Measurements from ENCODE around the gene POLR1E.
"Not testable (repeated sequence)": the region's sequence is repeated elsewhere in the genome, so short reads cannot be mapped to it uniquely, and the experiment has no call there.

Gene POLR1E

GRCh38 chr9:37508135-37508833 is 22.5 kb downstream of the POLR1E start:
- H3K4me3 ChIP-seq (ENCODE audit: low read length), result no peak overlapping the region
- H3K9me3 ChIP-seq (ENCODE audit: insufficient read depth, low read depth, low read length), result no peaks in the 10 kb centered on the region
- H3K27me3 ChIP-seq (ENCODE audit: insufficient read depth, low read length), result no peaks in the 10 kb centered on the region
- H3K36me3 ChIP-seq (ENCODE audit: insufficient read depth, low read depth, low read length), result peaks cover 48% of the 10 kb centered on the region
- H3K27ac ChIP-seq (ENCODE audit: low read length), result no peak overlapping the region
- H3K9ac ChIP-seq (ENCODE audit: low read depth, low read length), result no peak overlapping the region
- no peaks in the 10 kb centered on the region for H3K4me1 ChIP-seq (ENCODE audit: insufficient read depth, low read length)

- Histone ChIP-seq H3K36me3 (ENCODE audit: insufficient read depth, low read depth, low read length) (peaks cover 43% of the 10 kb centered on the region), H3K9ac (ENCODE audit: low read depth, low read length) (no peak overlapping the region), H3K4me1 (ENCODE audit: insufficient read depth, low read length) (no peaks in the 10 kb centered on the region), H3K4me3 (ENCODE audit: low read length) (no peak overlapping the region), H3K27ac (ENCODE audit: low read length) (no peak overlapping the region), H3K27me3 (ENCODE audit: insufficient read depth, low read length) (no peaks in the 10 kb centered on the region), H3K9me3 (ENCODE audit: insufficient read depth, low read depth, low read length) (no peaks in the 10 kb centered on the region)
Observed at GRCh38 chr9:37508834-37509206, 23.1 kb downstream of the POLR1E start.

DNA sequence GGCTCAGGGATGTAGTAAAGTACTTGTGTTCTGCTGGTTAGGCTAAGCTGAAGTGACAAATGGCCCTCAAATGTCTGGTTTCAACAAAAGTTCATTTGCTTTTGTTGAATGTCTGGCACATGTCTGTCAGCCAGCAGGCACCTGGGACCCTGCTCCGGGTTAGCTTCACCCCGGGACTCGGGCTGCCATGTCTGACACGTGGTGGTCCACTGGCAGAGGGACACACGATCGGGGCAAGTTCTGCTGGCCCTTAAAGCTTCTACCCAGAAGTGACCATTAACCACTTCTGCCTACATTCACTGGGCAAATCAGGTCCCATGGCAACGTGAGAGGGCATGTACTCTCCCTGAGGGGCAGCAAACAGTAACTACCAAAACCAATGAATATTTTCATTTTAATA is 23.8 kb downstream of the POLR1E start:
- no peaks in the 10 kb centered on the region for H3K4me1 ChIP-seq (ENCODE audit: insufficient read depth, low read length)
- no peak overlapping the region for H3K4me3 ChIP-seq (ENCODE audit: low read length)
- no peak overlapping the region for H3K9ac ChIP-seq (ENCODE audit: low read depth, low read length)
- H3K9me3 ChIP-seq (ENCODE audit: insufficient read depth, low read depth, low read length), result no peaks in the 10 kb centered on the region
- peaks cover 37% of the 10 kb centered on the region for H3K36me3 ChIP-seq (ENCODE audit: insufficient read depth, low read depth, low read length)
- H3K27ac ChIP-seq (ENCODE audit: low read length), result no peak overlapping the region
- H3K27me3 ChIP-seq (ENCODE audit: insufficient read depth, low read length), result no peaks in the 10 kb centered on the region

DNA sequence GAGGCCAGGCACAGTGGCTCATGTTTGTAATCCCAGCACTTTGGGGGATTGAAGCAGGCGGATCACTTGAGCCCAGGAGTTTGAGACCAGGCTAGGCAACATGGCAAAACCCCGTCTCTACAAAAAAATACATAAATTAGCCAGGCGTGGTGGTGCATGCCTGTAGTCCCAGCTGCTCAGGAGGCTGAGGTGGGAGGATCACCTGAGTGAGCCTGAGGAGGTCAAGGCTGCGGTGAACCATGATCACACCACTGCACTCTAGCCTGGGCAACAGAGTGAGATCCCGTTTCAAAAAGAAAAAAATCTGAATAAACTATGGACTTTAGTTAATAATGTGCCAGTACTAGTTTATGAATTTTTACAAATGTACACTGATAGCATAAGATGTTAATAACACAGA is 24.3 kb downstream of the POLR1E start:
- H3K27ac ChIP-seq (ENCODE audit: low read length); H3K9ac ChIP-seq (ENCODE audit: low read depth, low read length); H3K27me3 ChIP-seq (ENCODE audit: insufficient read depth, low read length); H3K4me1 ChIP-seq (ENCODE audit: insufficient read depth, low read length); H3K4me3 ChIP-seq (ENCODE audit: low read length); H3K9me3 ChIP-seq (ENCODE audit: insufficient read depth, low read depth, low read length): not testable (repeated sequence)
- H3K36me3 ChIP-seq (ENCODE audit: insufficient read depth, low read depth, low read length), result peaks cover 32% of the 10 kb centered on the region

GRCh38 chr9:37511016-37512010 is 25.6 kb downstream of the POLR1E start:
- Histone ChIP-seq H3K4me1 (ENCODE audit: insufficient read depth, low read length) (no peaks in the 10 kb centered on the region), H3K9ac (ENCODE audit: low read depth, low read length) (no peak overlapping the region), H3K36me3 (ENCODE audit: insufficient read depth, low read depth, low read length) (peaks cover 30% of the 10 kb centered on the region)

GRCh38 chr9:37512437-37512836 is 26.7 kb downstream of the POLR1E start:
- Histone ChIP-seq H3K27me3 (ENCODE audit: insufficient read depth, low read length) (no peaks in the 10 kb centered on the region), H3K36me3 (ENCODE audit: insufficient read depth, low read depth, low read length) (peaks cover 21% of the 10 kb centered on the region), H3K9me3 (ENCODE audit: insufficient read depth, low read depth, low read length) (no peaks in the 10 kb centered on the region), H3K4me3 (ENCODE audit: low read length) (no peak overlapping the region), H3K4me1 (ENCODE audit: insufficient read depth, low read length) (no peaks in the 10 kb centered on the region), H3K9ac (ENCODE audit: low read depth, low read length) (no peak overlapping the region), H3K27ac (ENCODE audit: low read length) (no peak overlapping the region)

More at GRCh38 chr9:37511016-37512010, 25.6 kb downstream of the POLR1E start:
- Histone ChIP-seq H3K4me3 (ENCODE audit: low read length) (no peak overlapping the region), H3K27me3 (ENCODE audit: insufficient read depth, low read length) (no peaks in the 10 kb centered on the region), H3K27ac (ENCODE audit: low read length) (no peak overlapping the region), H3K9me3 (ENCODE audit: insufficient read depth, low read depth, low read length) (no peaks in the 10 kb centered on the region)

DNA sequence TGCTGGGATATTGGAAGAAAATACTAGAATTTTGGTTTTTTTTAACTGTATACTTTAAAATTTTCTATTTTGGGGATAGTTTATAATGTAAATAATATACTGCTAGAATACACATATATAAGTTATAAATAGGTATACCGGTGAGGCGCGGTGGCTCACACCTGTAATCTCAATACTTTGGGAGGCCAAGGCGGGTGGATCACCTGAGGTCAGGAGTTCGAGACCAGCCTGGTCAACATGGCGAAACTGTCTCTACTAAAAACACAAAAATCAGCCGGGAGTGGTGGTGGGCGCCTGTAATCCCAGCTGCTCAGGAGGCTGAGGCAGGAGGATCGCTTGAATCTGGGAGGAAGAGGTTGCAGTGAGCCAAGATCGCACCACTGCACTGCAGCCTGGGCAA is 28.7 kb downstream of the POLR1E start:
- H3K4me3 ChIP-seq (ENCODE audit: low read length), result not testable (repeated sequence)

GRCh38 chr9:37514999-37515398 is 29.3 kb downstream of the POLR1E start:
- Histone ChIP-seq H3K4me1 (ENCODE audit: insufficient read depth, low read length) (no peaks in the 10 kb centered on the region), H3K27ac (ENCODE audit: low read length) (no peak overlapping the region), H3K36me3 (ENCODE audit: insufficient read depth, low read depth, low read length) (peaks cover 18% of the 10 kb centered on the region), H3K4me3 (ENCODE audit: low read length) (no peak overlapping the region), H3K9ac (ENCODE audit: low read depth, low read length) (no peak overlapping the region), H3K9me3 (ENCODE audit: insufficient read depth, low read depth, low read length) (no peaks in the 10 kb centered on the region), H3K27me3 (ENCODE audit: insufficient read depth, low read length) (no peaks in the 10 kb centered on the region)

More for the DNA sequence above, 28.7 kb downstream of the POLR1E start:
- not testable (repeated sequence) for H3K27me3 ChIP-seq (ENCODE audit: insufficient read depth, low read length); H3K9me3 ChIP-seq (ENCODE audit: insufficient read depth, low read depth, low read length); H3K9ac ChIP-seq (ENCODE audit: low read depth, low read length); H3K27ac ChIP-seq (ENCODE audit: low read length); H3K4me1 ChIP-seq (ENCODE audit: insufficient read depth, low read length)
- H3K36me3 ChIP-seq (ENCODE audit: insufficient read depth, low read depth, low read length), result peaks cover 18% of the 10 kb centered on the region

GRCh38 chr9:37515620-37516258 is 30.0 kb downstream of the POLR1E start:
- Histone ChIP-seq H3K9ac (ENCODE audit: low read depth, low read length) (no peak overlapping the region), H3K9me3 (ENCODE audit: insufficient read depth, low read depth, low read length) (no peaks in the 10 kb centered on the region)

DNA sequence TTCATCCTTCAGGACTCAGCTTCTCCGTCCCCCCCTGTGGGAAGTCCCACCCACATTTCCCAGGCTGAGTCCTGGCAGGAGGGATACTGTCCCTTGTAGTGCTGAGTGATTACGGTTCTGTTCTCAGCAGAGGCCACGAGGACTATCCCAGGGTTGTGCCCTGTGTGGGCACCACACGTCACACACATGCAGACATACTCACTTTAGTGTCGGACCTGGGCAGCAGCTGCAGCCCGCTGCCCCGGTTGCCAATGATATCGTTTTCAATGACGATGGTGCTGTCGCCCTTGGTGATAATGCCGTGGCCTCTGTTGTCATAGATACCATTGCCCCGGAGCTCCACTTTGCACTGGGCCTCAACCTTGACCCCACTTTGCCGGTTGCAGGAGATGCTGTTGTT is 32.2 kb downstream of the POLR1E start:
- Histone ChIP-seq H3K4me3 (ENCODE audit: low read length) (no peak overlapping the region), H3K27ac (ENCODE audit: low read length) (no peak overlapping the region), H3K36me3 (ENCODE audit: insufficient read depth, low read depth, low read length) (peaks cover 36% of the 10 kb centered on the region), H3K9ac (ENCODE audit: low read depth, low read length) (no peak overlapping the region), H3K27me3 (ENCODE audit: insufficient read depth, low read length) (no peaks in the 10 kb centered on the region), H3K4me1 (ENCODE audit: insufficient read depth, low read length) (no peaks in the 10 kb centered on the region), H3K9me3 (ENCODE audit: insufficient read depth, low read depth, low read length) (no peaks in the 10 kb centered on the region)

More at GRCh38 chr9:37515620-37516258, 30.0 kb downstream of the POLR1E start:
- H3K4me3 ChIP-seq (ENCODE audit: low read length), result no peak overlapping the region
- no peaks in the 10 kb centered on the region for H3K27me3 ChIP-seq (ENCODE audit: insufficient read depth, low read length)
- no peaks in the 10 kb centered on the region for H3K4me1 ChIP-seq (ENCODE audit: insufficient read depth, low read length)
- peaks cover 22% of the 10 kb centered on the region for H3K36me3 ChIP-seq (ENCODE audit: insufficient read depth, low read depth, low read length)
- no peak overlapping the region for H3K27ac ChIP-seq (ENCODE audit: low read length)

DNA sequence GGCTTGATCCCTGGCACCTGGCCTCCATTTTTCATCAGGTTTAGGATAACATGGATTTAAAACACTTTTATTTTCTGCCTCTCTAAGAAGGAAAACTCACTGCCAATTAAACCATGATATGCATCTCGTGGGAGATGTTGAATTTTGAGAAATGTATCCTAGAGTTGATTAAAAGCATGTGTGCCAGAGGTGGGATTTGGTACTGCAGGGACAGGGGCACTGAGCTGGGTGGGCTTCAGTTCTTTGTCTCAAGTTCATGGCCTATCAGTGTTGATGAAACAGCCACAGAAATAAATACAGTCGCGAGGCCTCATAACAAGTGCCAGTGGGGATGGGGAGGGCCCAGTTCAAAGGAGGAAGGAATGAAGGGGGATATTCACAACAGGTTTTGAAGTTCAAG is 34.9 kb downstream of the POLR1E start:
- peaks cover 51% of the 10 kb centered on the region for H3K36me3 ChIP-seq (ENCODE audit: insufficient read depth, low read depth, low read length)
- no peak overlapping the region for H3K9ac ChIP-seq (ENCODE audit: low read depth, low read length)
- no peaks in the 10 kb centered on the region for H3K27me3 ChIP-seq (ENCODE audit: insufficient read depth, low read length)
- no peaks in the 10 kb centered on the region for H3K4me1 ChIP-seq (ENCODE audit: insufficient read depth, low read length)
- H3K27ac ChIP-seq (ENCODE audit: low read length), result no peak overlapping the region
- H3K9me3 ChIP-seq (ENCODE audit: insufficient read depth, low read depth, low read length), result no peaks in the 10 kb centered on the region
- H3K4me3 ChIP-seq (ENCODE audit: low read length), result no peak overlapping the region
